Measurements from ENCODE around the gene ANO4. TPM values are rescaled to one million over a fixed set of nuclear protein-coding genes. Genes with fewer than 3 reads are reported as not detected.
"Not testable (repeated sequence)": the region's sequence is repeated elsewhere in the genome, so short reads cannot be mapped to it uniquely, and the experiment has no call there.

The ANO4 gene
- total RNA-seq, 2 experiments from 2014 or later: not detected

DNA sequence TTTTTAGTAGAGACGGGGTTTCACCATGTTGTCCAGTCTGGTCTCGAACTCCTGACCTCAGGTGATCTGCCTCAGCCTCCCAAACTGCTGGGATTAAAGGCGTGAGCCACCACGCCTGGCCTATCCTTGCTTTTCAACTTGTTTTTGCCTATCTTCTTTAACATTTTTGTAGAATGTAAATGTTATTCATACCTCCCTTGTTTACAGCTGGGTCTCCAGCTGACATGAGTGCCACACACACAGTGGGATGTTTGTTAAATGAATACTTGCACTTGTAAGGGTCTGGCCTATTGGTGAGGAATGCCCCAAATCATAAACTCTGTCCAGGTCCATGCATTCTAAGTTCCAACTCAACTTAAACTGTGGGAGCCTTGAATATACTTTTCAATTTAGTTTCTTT lies 176.3 kb downstream of the ANO4 start:
- Mint-ChIP-seq H3K27me3 (no peaks in the 10 kb centered on the region), H3K36me3 (no peaks in the 10 kb centered on the region), H3K9me3 (no peaks in the 10 kb centered on the region), H3K4me1 (no peaks in the 10 kb centered on the region), H3K4me3 (no peak overlapping the region), H3K27ac (no peak overlapping the region)
- no peak for DNase-seq

DNA sequence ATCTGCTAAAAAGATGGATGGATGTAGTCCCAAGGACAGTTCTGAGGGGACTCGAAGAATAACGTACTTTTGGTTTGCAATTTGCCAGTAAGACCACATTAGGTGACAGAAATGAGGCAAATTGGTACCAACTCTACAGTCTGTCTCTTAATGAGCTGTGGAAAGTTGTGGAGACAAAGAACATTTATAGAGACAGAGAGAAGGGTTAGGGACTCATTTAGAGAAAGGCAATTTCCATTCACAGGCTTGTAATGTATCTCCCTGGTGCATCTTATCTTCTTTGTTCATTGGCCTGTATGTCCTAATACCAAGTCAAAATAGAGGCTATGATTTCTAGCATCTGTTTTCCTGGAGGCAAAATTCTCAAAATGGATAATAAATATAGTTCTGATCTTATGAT lies 177.5 kb downstream of the ANO4 start:
- H3K9me3 Mint-ChIP-seq: no peaks in the 10 kb centered on the region
- DNase-seq: no peak
- H3K27ac Mint-ChIP-seq: no peak overlapping the region
- no peak overlapping the region for H3K4me3 Mint-ChIP-seq
- no peaks in the 10 kb centered on the region for H3K27me3 Mint-ChIP-seq
- no peaks in the 10 kb centered on the region for H3K36me3 Mint-ChIP-seq
- no peaks in the 10 kb centered on the region for H3K4me1 Mint-ChIP-seq

DNA sequence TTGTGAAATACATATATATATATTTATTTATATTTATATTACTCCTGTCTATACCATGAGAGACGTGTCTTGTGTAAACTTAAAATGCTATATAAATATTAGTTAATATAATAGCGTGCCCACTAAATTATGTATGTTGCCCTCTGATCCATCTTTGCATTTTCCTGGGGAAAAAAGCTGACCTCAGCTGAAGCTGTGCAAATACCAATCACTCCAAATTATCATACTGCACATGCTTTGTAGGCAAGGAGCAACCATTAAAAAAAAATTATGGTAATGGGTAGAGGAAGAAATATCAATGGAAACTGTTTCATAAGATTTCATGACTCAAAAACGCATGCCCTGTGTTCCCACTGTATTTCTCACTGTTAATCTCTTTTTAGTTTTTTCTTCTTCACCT lies 179.8 kb downstream of the ANO4 start:
- H3K36me3 Mint-ChIP-seq: no peaks in the 10 kb centered on the region
- H3K9me3 Mint-ChIP-seq: peaks cover 1% of the 10 kb centered on the region
- no peak overlapping the region for H3K27ac Mint-ChIP-seq
- no peaks in the 10 kb centered on the region for H3K4me1 Mint-ChIP-seq
- H3K4me3 Mint-ChIP-seq: no peak overlapping the region
- DNase-seq: no peak
- peaks cover 2% of the 10 kb centered on the region for H3K27me3 Mint-ChIP-seq

DNA sequence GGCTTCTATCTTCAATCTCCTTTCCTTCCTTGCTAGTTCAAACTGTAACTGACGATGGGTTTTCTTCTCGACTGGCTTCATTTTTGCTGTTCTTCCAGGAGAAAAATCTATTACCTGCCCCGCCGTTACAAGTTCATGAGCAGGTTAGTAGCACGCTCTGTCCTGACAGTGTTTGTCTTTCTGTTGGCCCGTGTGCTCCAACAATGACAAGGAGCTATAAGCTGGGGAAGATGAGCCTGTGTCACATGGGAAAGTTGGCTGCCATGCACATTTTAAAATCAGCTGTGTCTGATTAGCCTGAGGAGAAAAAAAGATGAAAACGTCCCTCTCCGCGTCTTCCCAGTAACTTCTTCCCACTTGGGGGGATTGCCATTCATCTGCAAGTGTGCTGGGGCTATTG lies 180.2 kb downstream of the ANO4 start:
- H3K4me1 Mint-ChIP-seq: no peaks in the 10 kb centered on the region
- DNase-seq: no peak
- no peak overlapping the region for H3K27ac Mint-ChIP-seq
- H3K4me3 Mint-ChIP-seq: no peak overlapping the region
- H3K36me3 Mint-ChIP-seq: no peaks in the 10 kb centered on the region
- H3K9me3 Mint-ChIP-seq: peaks cover 2% of the 10 kb centered on the region
- peaks cover 3% of the 10 kb centered on the region for H3K27me3 Mint-ChIP-seq

DNA sequence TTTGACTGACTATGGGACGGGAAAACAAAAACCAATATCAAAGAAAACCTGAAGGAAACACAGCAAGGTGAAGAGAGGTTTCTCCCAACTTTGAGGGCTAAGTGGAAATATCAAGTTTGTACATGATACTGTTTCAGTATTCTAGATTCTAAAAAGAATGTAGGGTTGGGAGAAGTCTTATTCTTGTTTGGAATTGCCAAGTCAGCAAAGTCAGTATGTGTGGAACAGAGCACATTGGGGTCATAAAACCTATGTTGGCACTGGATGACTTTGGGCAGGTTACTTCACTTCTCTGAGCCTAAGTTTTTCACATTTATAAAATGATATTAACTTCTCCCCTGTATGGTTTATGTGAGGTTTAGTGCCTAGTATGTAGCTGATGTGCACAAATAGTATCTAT lies 182.2 kb downstream of the ANO4 start:
- Mint-ChIP-seq H3K9me3 (peaks cover 2% of the 10 kb centered on the region), H3K27me3 (peaks cover 3% of the 10 kb centered on the region), H3K4me3 (no peak overlapping the region), H3K4me1 (no peaks in the 10 kb centered on the region), H3K36me3 (no peaks in the 10 kb centered on the region), H3K27ac (no peak overlapping the region)
- DNase-seq: no peak

DNA sequence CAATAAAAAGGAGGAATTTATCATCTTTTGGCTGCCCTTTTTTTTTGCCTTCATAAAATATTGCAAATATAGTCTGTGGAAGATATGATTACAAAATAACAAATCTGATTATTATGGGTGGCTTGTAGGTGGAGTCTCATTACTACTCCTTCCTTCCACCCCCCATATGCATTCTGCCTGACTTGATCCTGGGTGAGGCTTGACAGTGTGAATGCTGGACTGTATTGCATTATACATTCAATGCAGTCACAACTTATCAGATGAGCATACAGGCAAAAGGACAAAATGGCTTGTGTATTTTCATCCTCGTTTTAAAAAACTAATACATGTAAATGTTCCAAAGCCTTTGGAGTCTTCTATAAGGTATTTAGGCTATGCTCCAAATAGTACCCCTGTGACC lies 186.3 kb downstream of the ANO4 start:
- DNase-seq: no peak
- H3K36me3 Mint-ChIP-seq: no peaks in the 10 kb centered on the region
- H3K27me3 Mint-ChIP-seq: peaks cover 7% of the 10 kb centered on the region
- no peak overlapping the region for H3K4me3 Mint-ChIP-seq
- H3K27ac Mint-ChIP-seq: no peak overlapping the region
- no peaks in the 10 kb centered on the region for H3K4me1 Mint-ChIP-seq
- H3K9me3 Mint-ChIP-seq: peaks cover 2% of the 10 kb centered on the region

DNA sequence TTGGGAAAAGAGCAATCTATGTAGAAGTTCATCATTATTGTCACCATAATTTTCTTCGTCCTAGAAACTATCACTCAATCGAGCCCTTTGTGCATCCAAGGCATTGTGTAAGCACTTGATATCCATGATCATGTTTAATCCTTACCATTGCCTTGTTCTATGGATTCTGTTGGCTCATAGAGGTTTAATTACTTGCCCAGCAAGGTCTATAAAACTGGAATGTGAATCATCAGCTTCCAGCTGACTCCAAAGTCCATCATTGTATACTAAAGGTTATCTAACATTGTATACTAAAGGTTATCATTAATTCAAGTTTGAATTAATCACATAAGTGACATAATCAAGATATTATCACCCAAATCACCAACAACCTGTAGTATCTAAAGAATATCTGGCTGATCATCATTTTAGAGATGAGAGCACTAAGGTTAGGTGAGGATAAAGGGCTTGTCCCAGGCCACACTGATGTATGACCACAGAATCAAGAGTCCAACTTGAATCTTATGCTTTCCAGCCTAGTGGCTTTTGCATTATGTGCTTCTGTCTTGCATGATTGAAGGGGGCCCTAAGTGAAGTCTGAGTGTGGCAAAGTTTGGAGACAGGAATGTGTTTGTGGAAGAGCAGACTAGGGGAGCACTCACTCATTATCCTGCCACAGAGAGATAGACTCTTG lies 188.1 kb downstream of the ANO4 start:
- H3K27me3 Mint-ChIP-seq: peaks cover 7% of the 10 kb centered on the region
- H3K4me3 Mint-ChIP-seq: no peak overlapping the region
- H3K27ac Mint-ChIP-seq: no peak overlapping the region
- DNase-seq: no peak
- H3K9me3 Mint-ChIP-seq: peaks cover 2% of the 10 kb centered on the region
- H3K4me1 Mint-ChIP-seq: no peaks in the 10 kb centered on the region
- no peaks in the 10 kb centered on the region for H3K36me3 Mint-ChIP-seq

DNA sequence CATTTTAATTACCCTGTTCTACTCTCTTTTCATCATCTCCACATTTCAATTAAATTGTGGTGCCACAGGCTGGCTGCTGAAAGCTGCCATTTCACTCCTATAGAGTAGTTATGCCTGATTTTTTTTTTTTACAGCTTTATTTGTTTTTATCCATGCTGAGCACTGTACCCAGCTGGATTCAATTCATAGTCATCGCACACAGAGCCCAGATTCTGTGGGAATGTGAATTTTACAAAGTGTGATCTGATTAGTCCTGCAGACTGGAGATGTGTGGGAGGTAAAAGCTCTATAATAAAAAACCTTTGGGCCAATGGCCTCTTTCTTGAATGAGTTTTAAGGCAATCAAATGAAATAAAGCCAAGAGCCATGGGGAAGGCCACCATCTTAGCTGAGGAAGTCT lies 190.2 kb downstream of the ANO4 start:
- Mint-ChIP-seq H3K4me3 (no peak overlapping the region), H3K9me3 (no peaks in the 10 kb centered on the region), H3K27me3 (peaks cover 7% of the 10 kb centered on the region), H3K4me1 (no peaks in the 10 kb centered on the region), H3K36me3 (no peaks in the 10 kb centered on the region), H3K27ac (no peak overlapping the region)
- DNase-seq: no peak

DNA sequence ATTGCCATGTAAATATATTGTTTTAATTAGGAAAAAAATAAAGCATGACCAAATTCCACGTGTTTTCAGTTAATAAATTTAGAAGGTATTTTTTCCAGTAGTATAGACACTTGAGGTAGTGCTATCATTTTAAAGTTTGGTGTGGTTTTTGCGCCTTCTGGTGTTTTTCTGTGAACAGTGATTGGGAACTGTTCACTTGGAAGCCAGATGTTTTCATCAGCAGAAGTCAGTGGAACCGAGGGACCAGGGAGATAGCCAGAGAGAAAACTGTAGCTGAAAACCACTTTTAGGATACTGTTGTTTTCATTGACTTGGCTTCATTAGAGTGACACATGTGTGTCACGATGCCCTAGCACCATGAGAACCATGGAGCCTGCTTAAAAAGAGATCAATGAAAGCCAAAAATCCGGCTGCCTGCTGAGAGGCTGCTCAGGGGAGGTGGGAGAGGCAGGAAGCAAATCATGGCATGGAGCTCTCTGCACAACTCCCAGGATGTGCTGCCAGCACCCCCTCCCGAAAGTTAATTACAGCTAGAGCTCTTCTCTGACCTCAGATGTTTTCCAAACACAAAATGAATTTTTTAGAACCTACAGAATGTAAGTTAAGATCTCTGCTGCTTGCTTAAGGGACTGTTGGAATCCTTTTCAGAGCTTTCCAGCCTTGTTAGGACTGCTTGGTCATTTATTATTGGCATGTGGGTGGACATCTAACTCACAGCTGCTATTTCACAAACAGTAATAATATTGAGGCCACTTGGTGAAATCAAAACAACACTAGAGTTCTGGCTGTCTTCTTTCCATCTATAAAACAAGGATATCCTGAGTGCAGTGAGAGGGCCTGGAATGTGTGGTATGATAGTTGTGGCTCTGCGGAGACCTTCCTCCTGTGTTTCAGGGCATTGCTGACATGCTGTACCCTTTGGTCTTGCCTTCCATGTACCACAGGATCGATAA lies 192.3 kb downstream of the ANO4 start:
- no peak for DNase-seq
- H3K36me3 Mint-ChIP-seq: no peaks in the 10 kb centered on the region
- no peaks in the 10 kb centered on the region for H3K9me3 Mint-ChIP-seq
- H3K4me1 Mint-ChIP-seq: no peaks in the 10 kb centered on the region
- H3K27ac Mint-ChIP-seq: no peak overlapping the region
- no peak overlapping the region for H3K4me3 Mint-ChIP-seq
- peaks cover 7% of the 10 kb centered on the region for H3K27me3 Mint-ChIP-seq

DNA sequence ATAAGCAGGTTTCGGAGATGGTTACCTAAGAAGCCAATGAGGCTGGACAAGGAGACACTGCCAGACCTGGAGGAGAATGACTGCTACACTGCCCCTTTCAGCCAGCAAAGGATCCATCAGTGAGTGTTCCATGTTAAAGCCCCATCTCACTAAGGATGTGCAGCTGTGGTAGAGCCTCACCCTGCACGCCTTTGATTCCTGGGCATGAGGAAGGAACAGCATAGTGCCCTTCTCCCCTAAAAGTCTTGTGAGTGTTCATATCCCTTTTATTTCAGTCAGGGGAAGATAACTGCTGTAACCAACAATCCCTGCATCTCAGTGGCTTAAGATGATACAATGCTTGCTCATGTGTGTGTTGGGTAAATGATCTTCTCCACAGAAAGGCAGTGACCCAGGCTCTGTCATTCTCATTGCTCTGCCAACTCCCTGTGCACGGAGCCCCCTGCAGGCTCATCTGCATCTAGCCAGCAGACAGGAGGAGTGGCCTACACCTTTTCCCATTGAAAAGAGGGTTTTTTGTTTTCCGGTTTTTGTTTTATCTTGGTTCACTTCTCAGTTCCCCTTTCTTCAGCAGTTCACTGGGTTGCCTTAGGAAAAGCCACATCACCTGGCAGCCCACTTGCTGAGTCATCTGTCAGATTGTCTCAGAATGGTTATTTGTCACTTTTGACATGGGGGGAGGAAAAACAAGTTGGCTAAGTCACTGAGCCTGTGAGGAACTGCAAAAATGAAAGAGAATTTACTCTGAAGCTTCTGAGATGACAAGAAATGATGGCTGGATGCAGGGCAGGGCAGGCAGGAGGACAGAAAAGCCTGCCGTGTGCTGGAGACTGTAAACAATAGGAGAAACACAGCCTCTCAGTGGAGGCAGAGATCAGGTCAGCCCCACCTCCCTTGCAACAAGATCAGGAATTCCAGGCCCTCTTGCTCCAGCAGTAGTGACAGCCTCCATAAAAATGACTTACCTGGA lies 193.3 kb downstream of the ANO4 start:
- H3K36me3 Mint-ChIP-seq: no peaks in the 10 kb centered on the region
- H3K4me3 Mint-ChIP-seq: no peak overlapping the region
- H3K27ac Mint-ChIP-seq: no peak overlapping the region
- H3K9me3 Mint-ChIP-seq: no peaks in the 10 kb centered on the region
- peaks cover 7% of the 10 kb centered on the region for H3K27me3 Mint-ChIP-seq
- no peaks in the 10 kb centered on the region for H3K4me1 Mint-ChIP-seq
- peak; percentile 2 for DNase-seq

DNA sequence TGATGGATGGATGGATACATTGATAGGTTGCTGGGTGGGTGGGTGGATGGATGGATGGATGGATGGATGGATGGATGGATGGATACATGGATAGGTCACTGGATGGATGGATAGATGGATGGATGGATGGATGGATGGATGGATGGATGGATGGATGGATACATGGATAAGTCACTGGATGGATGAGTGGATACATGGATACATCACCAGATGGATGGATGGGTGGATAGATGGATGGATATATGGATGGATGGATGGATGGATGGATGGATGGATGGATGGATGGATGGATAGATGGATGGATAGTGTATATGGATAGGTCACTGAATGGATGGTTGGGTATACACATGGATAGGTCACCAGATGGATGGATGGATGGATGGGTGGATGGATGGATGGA lies 194.9 kb downstream of the ANO4 start:
- not testable (repeated sequence) for H3K9me3 Mint-ChIP-seq, H3K27me3 Mint-ChIP-seq, H3K4me3 Mint-ChIP-seq, H3K36me3 Mint-ChIP-seq, H3K4me1 Mint-ChIP-seq, H3K27ac Mint-ChIP-seq, DNase-seq

DNA sequence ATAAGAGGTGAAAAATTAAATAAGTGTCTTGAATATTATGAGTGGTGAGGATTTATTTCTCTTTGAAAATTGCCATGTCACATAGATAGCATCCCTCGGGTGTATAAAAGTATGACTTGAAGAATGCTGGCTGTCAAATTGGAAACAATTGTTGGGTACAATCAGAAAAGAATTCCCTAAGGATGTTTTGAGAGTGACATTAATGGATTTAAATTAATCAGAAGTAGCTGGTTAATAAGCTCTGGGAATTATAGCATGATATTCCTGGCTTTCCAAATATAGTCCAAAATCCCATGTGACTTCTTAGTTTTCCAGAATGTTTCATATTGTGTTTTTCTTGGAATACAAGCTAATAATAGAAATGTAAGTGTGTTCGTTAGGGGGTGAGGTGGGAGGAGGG lies 196.5 kb downstream of the ANO4 start:
- DNase-seq: no peak
- no peaks in the 10 kb centered on the region for H3K9me3 Mint-ChIP-seq
- H3K4me3 Mint-ChIP-seq: no peak overlapping the region
- H3K27ac Mint-ChIP-seq: no peak overlapping the region
- no peaks in the 10 kb centered on the region for H3K36me3 Mint-ChIP-seq
- no peaks in the 10 kb centered on the region for H3K4me1 Mint-ChIP-seq
- H3K27me3 Mint-ChIP-seq: peaks cover 3% of the 10 kb centered on the region

DNA sequence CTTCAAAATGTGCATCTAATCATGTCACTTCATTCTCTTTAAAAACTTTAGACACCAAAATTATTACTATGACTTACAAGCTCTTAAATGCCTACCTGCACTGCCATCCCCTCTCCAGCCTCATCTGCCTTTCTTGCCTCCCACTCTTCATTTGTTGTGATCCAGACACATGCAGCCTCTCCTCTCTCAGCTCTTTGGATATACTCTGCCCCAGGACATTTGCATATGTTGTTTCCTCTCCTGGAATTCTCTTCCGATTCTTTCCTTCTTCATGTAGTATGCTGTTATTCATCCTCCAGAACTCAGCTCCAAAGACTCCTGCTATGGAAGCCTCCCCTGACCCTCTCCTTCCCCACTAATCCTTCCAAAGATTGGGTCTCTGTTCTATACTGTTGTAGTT lies 197.6 kb downstream of the ANO4 start:
- Mint-ChIP-seq H3K9me3 (no peaks in the 10 kb centered on the region), H3K4me1 (no peaks in the 10 kb centered on the region), H3K4me3 (no peak overlapping the region), H3K27me3 (peaks cover 3% of the 10 kb centered on the region), H3K27ac (no peak overlapping the region), H3K36me3 (no peaks in the 10 kb centered on the region)
- no peak for DNase-seq

DNA sequence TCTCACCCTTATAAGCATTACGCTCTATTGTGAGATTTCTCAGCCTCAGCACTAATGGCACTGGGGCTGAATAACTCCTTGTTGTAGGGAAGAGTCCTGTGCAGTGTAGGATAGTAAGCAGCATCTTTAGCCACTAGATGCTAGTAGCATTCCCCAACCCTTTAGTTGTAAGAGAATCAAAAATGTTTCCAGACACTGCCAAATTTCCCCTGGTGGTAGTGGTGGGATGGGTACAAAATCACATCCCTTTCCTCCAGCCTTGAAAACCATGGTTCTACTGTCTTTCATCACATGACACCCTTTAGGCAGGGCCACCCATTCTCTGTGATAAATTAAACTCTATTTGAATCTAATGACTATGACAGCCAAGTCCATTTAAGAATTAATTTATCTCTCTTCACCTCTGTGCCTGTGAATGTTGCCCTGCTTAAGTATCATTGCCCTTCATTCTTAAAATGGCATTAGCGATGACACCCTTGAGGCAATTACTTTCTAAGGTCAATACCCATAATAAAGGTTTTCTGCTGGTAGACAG lies 199.4 kb downstream of the ANO4 start:
- Mint-ChIP-seq H3K4me3 (no peak overlapping the region), H3K27me3 (peaks cover under 1% of the 10 kb centered on the region), H3K9me3 (no peaks in the 10 kb centered on the region), H3K27ac (no peak overlapping the region), H3K4me1 (no peaks in the 10 kb centered on the region), H3K36me3 (no peaks in the 10 kb centered on the region)
- DNase-seq: no peak

DNA sequence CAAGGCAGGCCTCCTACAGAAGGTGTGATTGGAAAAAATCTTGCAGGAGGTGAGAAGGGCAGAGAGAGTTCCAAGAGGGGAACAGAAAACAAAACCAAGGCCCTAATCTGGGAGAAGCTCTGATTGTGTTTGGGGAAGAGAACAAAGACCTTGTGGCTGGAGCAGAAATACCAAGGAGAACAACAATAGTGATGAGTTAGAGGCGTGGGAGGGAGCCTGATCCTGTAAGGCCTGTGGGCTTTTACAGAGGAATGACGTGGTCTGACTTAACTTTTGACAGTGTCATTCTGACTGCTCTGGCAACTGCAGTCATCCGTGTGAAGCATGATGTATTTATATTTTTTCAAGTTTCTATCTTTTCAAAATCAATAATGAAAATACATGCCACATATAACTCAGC lies 200.6 kb downstream of the ANO4 start:
- Mint-ChIP-seq H3K27ac (no peak overlapping the region), H3K36me3 (no peaks in the 10 kb centered on the region), H3K4me3 (no peak overlapping the region), H3K4me1 (no peaks in the 10 kb centered on the region), H3K9me3 (no peaks in the 10 kb centered on the region), H3K27me3 (no peaks in the 10 kb centered on the region)
- no peak for DNase-seq
